ENCODE measurements around the gene CPNE7. TPM values are rescaled to one million over a fixed set of nuclear protein-coding genes. Genes with fewer than 3 reads are reported as not detected.

The CPNE7 gene
- total and polyA plus RNA-seq, 9 of the 15 experiments (the other 6 are each of a cell fraction or from before 2014, with no cell fraction given), result 0.30 to 73.4 (median 32.7) TPM

GRCh38 chr16:89636663-89637062 is 61.1 kb downstream of the CPNE7 start:
- FAIRE-seq, result no peak
- Histone ChIP-seq H2AFZ (ENCODE audit: low read depth, low read length) (no peak overlapping the region), H3K4me2 (ENCODE audit: insufficient read depth, low read length) (no peak overlapping the region), H3K27ac (ENCODE audit: extremely low read depth, low read depth, low read length) (no peak overlapping the region), H3K79me2 (ENCODE audit: control insufficient read depth, insufficient read depth, low read length) (no peaks in the 10 kb centered on the region), H3K4me3 (no peak overlapping the region), H3K36me3 (ENCODE audit: control insufficient read depth, insufficient read depth, low read length) (no peaks in the 10 kb centered on the region), H3K9ac (ENCODE audit: insufficient read depth in 1 of 2, low read depth in 2 of 2, low read length in 2 of 2) (no peak overlapping the region; a peak in 1 of 4 replicates), H3K9me3 (replicated peaks; ENCODE audit: control insufficient read depth, insufficient read depth, low read depth, low read length) (no peaks in the 10 kb centered on the region), H3K9me1 (ENCODE audit: control insufficient read depth, insufficient read depth, low read length) (no peaks in the 10 kb centered on the region), H4K20me1 (replicated peaks; ENCODE audit: control insufficient read depth, insufficient read depth, low read length) (no peaks in the 10 kb centered on the region), H3K4me1 (replicated peaks in 1 of 2; ENCODE audit: control insufficient read depth in 2 of 2, insufficient read depth in 2 of 2, low read length in 2 of 2) (peaks cover 0 to 48% of the 10 kb centered on the region in 2 experiments; a peak in 2 of 5 replicates), H3K27me3 (ENCODE audit: control insufficient read depth in 2 of 2, insufficient read depth in 2 of 2, low read length in 2 of 2) (peaks cover 7 to 37% of the 10 kb centered on the region in 2 experiments)
- ChIA-PET CTCF (ENCODE audit: low intra/inter-chr PET ratio) (no interaction called here), POLR2A (no interaction called here)
- no peak for DNase-seq (ENCODE audit: extremely low read depth in 1 of 4, low spot score in 3 of 4)
- no TSS peak for BruUV-seq (replicated peaks)
- in situ Hi-C loops (cut with MboI) (no loop called here), intact Hi-C loops (cut with micrococcal nuclease) (loop anchor here (5.0 kb wide), 1 partner anchor 34 kb away; no protein-coding TSS in a partner anchor)
- ATAC-seq, result no peak
- 23% methylated on average over 12 of the region's 12 CpGs for WGBS (ENCODE audit: insufficient coverage, low coverage, missing lambda C conversion rate)
- TF ChIP-seq BDP1 (IDR thresholded peaks at IDR 0.05; ENCODE audit: insufficient read depth, insufficient read length), result no peak
- no peak for TF ChIP-seq TARDBP (IDR thresholded peaks at IDR 0.05)
- TF ChIP-seq, protein P1, sequence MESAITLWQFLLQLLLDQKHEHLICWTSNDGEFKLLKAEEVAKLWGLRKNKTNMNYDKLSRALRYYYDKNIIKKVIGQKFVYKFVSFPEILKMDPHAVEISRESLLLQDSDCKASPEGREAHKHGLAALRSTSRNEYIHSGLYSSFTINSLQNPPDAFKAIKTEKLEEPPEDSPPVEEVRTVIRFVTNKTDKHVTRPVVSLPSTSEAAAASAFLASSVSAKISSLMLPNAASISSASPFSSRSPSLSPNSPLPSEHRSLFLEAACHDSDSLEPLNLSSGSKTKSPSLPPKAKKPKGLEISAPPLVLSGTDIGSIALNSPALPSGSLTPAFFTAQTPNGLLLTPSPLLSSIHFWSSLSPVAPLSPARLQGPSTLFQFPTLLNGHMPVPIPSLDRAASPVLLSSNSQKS (CRISPR knock-in tag; IDR thresholded peaks at IDR 0.05), result no peak
- TF ChIP-seq ZNF561 (CRISPR knock-in tag; conservative IDR thresholded peaks at IDR 0.05), result no peak
- no peak for TF ChIP-seq ZC3H4 (CRISPR knock-in tag; IDR thresholded peaks at IDR 0.05; ENCODE audit: borderline replicate concordance)
- TF ChIP-seq ZNF318 (IDR thresholded peaks at IDR 0.05; ENCODE audit: borderline replicate concordance in 1 of 2, low read depth in 1 of 2), result no peak
- TF ChIP-seq GABPB2 (CRISPR knock-in tag; conservative IDR thresholded peaks at IDR 0.05), result no peak
- no peak for TF ChIP-seq BRF2 (IDR thresholded peaks at IDR 0.05; ENCODE audit: borderline replicate concordance, insufficient read depth, insufficient read length)
- TF ChIP-seq NCOA2 (IDR thresholded peaks at IDR 0.05; ENCODE audit: partially characterized antibody in 2 of 2), result no peak
- no peak for TF ChIP-seq ZBTB8A (IDR thresholded peaks at IDR 0.05; ENCODE audit: partially characterized antibody)
- TF ChIP-seq HMG20B (CRISPR knock-in tag; IDR thresholded peaks at IDR 0.05), result no peak
- no peak for TF ChIP-seq ZNF57 (CRISPR knock-in tag; IDR thresholded peaks at IDR 0.05)
- no peak for TF ChIP-seq MEF2D (tag; conservative IDR thresholded peaks at IDR 0.05; ENCODE audit: low read depth)
- no peak for TF ChIP-seq BRD4 (IDR thresholded peaks at IDR 0.05)

Measured in K562 (cell line).